Uterus (tissue), 4 donors: ENCODE data around the gene PPP6R2. TPM values are rescaled to one million over a fixed set of nuclear protein-coding genes. Genes with fewer than 3 reads are reported as not detected.
A peak's percentile ranks its signal among the peaks of the same experiment; 100 is the strongest.
"Not testable (repeated sequence)": the region's sequence is repeated elsewhere in the genome, so short reads cannot be mapped to it uniquely, and the experiment has no call there.

Experiments
- DNase-seq, 2 donors: peaks; one replicate each; pipeline ENCODE4 v3.0.0-alpha.2; 2019 to 2020
- H3K27ac ChIP-seq, 2 donors: fragments of 200-600 bp; sonication (generic); 1 replicate in 1 of 2; 2 replicates in 1 of 2; pipeline ENCODE4 v1.5.1; 2016 to 2018
- H3K27me3 ChIP-seq, 2 donors: fragments of 200-600 bp; sonication (generic); one replicate each; pipeline ENCODE4 v1.5.1; 2018 to 2019; ENCODE audit warnings: control low read depth in 1 of 2
- H3K36me3 ChIP-seq, 2 donors: fragments of 200-600 bp; sonication (generic); one replicate each; pipeline ENCODE4 v1.5.1; 2019; ENCODE audit warnings: control low read depth in 1 of 2
- H3K4me1 ChIP-seq, 2 donors: fragments of 200-600 bp; sonication (generic); one replicate each; pipeline ENCODE4 v1.5.1; 2018 to 2019; ENCODE audit warnings: control low read depth in 1 of 2
- H3K4me3 ChIP-seq, 2 donors: fragments of 200-600 bp; sonication (generic); 1 replicate in 1 of 2; 2 replicates in 1 of 2; pipeline ENCODE4 v1.5.1; 2018 to 2019; ENCODE audit warnings: mild to moderate bottlenecking in 1 of 2
- H3K9me3 ChIP-seq, 2 donors: fragments of 200-600 bp; sonication (generic); one replicate each; pipeline ENCODE4 v1.5.1; 2019; ENCODE audit warnings: control low read depth in 1 of 2
- POLR2A ChIP-seq, 2 donors: fragments of 450-650 bp; IDR thresholded peaks; one replicate each; pipeline ENCODE4 v1.6.1; 2016; ENCODE audit warnings: antibody characterized with exemption in 2 of 2, mild to moderate bottlenecking in 1 of 2, moderate library complexity in 1 of 2
- intact Hi-C: fragments of 100-400 bp; cut with DNase I; formaldehyde crosslinking; loops from one replicate; pipeline ENCODE4 v1.15.1; 2023; ENCODE audit warnings: low total_unique reads
- total RNA-seq, 4 donors: library from RNA; depleted of rRNA in 3 of 4; stranded (reverse); fragments of >200 nt in 3 of 4; gene quantifications; one replicate each; pipeline versions ENCODE4 v1.1.0 to v1.2.4, GENCODE V29; 2014 to 2023
- TF ChIP-seq, protein P1 (sequence below), 4 experiments: fragments of 200-600 bp in 2 of 4; fragments of 450-650 bp in 2 of 4; sonication (generic) in 2 of 4; IDR thresholded peaks; one replicate each; pipeline ENCODE4 v1.5.1; 2016 to 2019; ENCODE audit warnings: antibody characterized with exemption in 4 of 4, mild to moderate bottlenecking in 2 of 4, moderate library complexity in 1 of 4
- donor health status: DM: yes; HTN: yes; CAD: no.

The PPP6R2 gene
- total RNA-seq, 4 donors from 2014 or later, result 42.4 to 73.1 (median 47.2) TPM

GRCh38 chr22:50432131-50432876 is 89.2 kb downstream of the PPP6R2 start:
- no peaks in the 10 kb centered on the region for H3K27me3 ChIP-seq
- intact Hi-C loops, result no loop called here
- no peaks in the 10 kb centered on the region for H3K36me3 ChIP-seq
- no peak for DNase-seq
- H3K4me1 ChIP-seq, result no peaks in the 10 kb centered on the region
- H3K4me3 ChIP-seq, result no peak overlapping the region
- H3K9me3 ChIP-seq, result no peaks in the 10 kb centered on the region
- TF ChIP-seq, protein P1, sequence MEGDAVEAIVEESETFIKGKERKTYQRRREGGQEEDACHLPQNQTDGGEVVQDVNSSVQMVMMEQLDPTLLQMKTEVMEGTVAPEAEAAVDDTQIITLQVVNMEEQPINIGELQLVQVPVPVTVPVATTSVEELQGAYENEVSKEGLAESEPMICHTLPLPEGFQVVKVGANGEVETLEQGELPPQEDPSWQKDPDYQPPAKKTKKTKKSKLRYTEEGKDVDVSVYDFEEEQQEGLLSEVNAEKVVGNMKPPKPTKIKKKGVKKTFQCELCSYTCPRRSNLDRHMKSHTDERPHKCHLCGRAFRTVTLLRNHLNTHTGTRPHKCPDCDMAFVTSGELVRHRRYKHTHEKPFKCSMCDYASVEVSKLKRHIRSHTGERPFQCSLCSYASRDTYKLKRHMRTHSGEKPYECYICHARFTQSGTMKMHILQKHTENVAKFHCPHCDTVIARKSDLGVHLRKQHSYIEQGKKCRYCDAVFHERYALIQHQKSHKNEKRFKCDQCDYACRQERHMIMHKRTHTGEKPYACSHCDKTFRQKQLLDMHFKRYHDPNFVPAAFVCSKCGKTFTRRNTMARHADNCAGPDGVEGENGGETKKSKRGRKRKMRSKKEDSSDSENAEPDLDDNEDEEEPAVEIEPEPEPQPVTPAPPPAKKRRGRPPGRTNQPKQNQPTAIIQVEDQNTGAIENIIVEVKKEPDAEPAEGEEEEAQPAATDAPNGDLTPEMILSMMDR (IDR thresholded peaks at IDR 0.05), result no peak
- TF ChIP-seq POLR2A (IDR thresholded peaks at IDR 0.05), result no peak
- H3K27ac ChIP-seq, result no peak overlapping the region

DNA sequence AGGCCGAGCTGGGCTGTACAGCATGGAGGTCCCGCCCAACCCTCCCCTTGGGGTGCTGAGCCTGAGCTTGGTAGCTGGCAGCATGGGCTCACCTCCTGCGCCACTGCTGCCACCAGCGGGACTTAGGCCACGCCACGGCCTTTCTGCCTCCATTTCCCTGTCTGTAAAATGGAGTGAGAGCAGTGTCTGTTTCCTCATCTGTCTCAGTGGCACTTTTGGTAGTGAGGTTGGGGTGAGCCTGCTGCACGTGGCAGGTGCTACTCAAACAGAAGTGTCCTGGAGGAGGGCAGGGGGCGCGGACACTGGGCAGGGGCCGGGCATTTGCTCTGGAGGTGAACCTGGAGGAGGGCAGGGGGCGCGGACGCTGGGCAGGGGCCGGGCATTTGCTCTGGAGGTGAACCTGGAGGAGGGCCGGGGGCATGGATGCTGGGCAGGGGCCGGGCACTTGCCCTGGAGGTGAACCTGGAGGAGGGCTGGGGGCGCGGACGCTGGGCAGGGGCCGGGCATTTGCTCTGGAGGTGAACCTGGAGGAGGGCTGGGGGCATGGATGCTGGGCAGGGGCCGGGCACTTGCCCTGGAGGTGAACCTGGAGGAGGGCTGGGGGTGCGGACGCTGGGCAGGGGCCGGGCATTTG is 89.9 kb downstream of the PPP6R2 start:
- H3K4me3 ChIP-seq, DNase-seq, H3K4me1 ChIP-seq, H3K27ac ChIP-seq, H3K36me3 ChIP-seq, H3K9me3 ChIP-seq, H3K27me3 ChIP-seq, intact Hi-C loops: not testable (repeated sequence)

GRCh38 chr22:50434849-50435248 is 91.7 kb downstream of the PPP6R2 start:
- TF ChIP-seq, protein P1 (IDR thresholded peaks at IDR 0.05), result no peak
- no peak for TF ChIP-seq POLR2A (IDR thresholded peaks at IDR 0.05)
- Histone ChIP-seq H3K4me1 (no peaks in the 10 kb centered on the region), H3K36me3 (no peaks in the 10 kb centered on the region), H3K27ac (no peak overlapping the region), H3K9me3 (no peaks in the 10 kb centered on the region), H3K27me3 (no peaks in the 10 kb centered on the region), H3K4me3 (no peak overlapping the region)
- DNase-seq, result peak in 1 of 2 donors; percentile 15
- intact Hi-C loops, result no loop called here

- peak in 1 of 2 donors; percentile 9 for DNase-seq
- TF ChIP-seq, protein P1 (IDR thresholded peaks at IDR 0.05), result no peak
- TF ChIP-seq POLR2A (IDR thresholded peaks at IDR 0.05), result no peak
- H3K36me3 ChIP-seq, result no peaks in the 10 kb centered on the region
- H3K4me1 ChIP-seq, result no peaks in the 10 kb centered on the region
- intact Hi-C loops, result no loop called here
- no peaks in the 10 kb centered on the region for H3K27me3 ChIP-seq
- no peak overlapping the region for H3K4me3 ChIP-seq
- no peaks in the 10 kb centered on the region for H3K9me3 ChIP-seq
- H3K27ac ChIP-seq, result no peak overlapping the region
Observed at GRCh38 chr22:50435291-50436014, 92.3 kb downstream of the PPP6R2 start.

DNA sequence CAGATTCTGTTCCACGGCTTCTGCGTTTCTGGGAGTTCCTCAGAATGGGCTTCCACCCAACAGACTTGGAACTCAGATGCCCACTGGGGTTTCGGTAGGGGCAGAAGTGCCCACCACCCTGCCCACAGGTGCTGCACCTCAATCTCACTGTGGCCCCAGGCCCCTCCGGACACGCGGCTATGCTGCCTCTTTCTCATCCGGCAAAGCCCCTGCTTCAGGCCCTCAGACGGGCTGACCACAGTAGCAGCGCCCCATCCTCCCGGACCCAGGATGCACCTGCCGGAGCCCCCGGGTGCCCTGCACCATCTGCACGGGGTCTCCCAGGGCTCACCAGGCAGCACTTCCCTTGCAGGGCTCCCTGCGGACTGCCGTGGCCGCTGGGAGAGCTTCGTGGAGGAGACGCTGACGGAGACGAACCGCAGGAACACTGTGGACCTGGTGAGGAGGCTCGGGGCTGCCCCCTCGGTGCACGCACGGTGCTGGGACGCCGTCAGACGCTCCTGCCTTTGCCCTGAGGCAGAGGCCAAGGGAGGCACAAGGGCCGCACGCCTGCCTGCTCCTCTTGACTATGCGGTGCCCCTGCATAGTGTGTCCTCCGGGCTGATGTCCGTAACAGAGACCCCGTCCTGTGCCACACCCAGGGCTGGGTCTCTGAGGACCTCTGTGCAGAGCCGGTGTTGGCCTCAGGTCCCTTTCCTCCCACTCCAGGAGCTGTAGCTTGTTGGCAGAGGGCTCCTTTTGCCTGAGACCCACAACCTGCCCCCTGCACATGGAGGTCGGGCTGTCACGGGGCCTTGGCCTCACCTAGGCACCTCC is 93.1 kb downstream of the PPP6R2 start:
- Histone ChIP-seq H3K36me3 (no peaks in the 10 kb centered on the region), H3K27ac (no peak overlapping the region), H3K27me3 (no peaks in the 10 kb centered on the region), H3K4me1 (no peaks in the 10 kb centered on the region), H3K9me3 (no peaks in the 10 kb centered on the region), H3K4me3 (no peak overlapping the region)
- TF ChIP-seq, protein P1 (IDR thresholded peaks at IDR 0.05), result no peak
- TF ChIP-seq POLR2A (IDR thresholded peaks at IDR 0.05), result no peak
- intact Hi-C loops, result no loop called here
- peak in 1 of 2 donors; percentile 11 for DNase-seq
